Stimulated activated CD4-positive, alpha-beta T cell treated with anti-CD3 and anti-CD28 coated beads, Interleukin-4, amount 100 ng/mL, for 48 hours (primary cell): Measurements from ENCODE around the gene CD59.
"Not testable (repeated sequence)": the region's sequence is repeated elsewhere in the genome, so short reads cannot be mapped to it uniquely, and the experiment has no call there.

Source experiments
- DNase-seq, 2 donors: peaks; one replicate each; pipeline ENCODE4 v3.0.0-alpha.2; 2020; ENCODE audit warnings: low read depth in 2 of 2

The CD59 gene

DNA sequence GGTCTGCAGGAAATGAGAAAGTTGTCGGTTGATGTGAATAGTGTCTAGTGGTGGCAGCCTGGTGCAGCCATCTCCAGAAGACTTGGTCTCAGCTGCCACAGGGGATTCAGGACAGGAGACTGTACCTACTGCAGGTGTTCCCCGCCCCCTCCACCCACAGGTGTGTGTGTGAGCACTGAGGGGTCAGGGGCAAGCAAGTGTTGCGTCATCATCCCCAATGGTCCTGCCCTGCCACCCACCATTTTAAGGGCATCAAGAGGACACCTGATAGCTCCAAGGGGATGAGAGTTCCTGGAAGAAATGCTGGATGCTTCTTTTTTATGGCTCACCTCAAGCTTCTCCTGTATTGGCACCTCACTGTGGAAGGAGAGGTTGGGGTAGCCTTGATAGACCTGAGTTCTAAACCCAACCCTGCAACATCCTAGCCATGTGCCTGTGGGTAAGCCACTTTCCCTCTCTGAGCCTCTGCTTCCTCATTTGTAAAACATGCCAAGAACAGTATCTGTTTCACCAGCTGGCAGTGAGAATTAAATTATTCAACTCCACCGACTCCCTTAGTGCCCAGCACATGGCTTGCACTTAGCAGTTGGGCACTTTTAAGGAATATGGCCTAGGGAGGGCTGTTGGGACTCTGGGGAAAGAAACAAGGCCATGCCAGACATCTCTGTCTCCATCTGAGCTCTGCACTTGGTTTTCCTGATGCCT, 41.7 kb downstream of the CD59 start:
- no peak for DNase-seq

DNA sequence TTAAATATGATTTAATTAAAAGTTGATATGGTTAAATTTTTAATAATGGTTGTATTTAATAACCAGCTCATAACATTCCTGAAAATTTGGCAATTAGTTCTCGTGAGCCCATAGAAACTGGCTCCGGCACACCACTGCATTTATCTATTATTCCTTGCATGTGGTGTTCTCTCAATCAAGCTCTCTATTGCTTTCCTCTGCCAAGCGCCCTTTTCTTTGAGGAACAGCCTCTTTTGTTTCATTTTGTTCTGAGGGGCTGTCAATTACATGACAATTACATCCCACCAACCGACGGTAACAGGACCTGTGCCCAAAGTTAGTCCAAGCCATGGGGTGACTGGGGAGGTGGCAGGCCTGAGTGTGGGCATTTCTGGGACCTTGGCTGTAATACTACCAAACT, 43.7 kb downstream of the CD59 start:
- no peak for DNase-seq

DNA sequence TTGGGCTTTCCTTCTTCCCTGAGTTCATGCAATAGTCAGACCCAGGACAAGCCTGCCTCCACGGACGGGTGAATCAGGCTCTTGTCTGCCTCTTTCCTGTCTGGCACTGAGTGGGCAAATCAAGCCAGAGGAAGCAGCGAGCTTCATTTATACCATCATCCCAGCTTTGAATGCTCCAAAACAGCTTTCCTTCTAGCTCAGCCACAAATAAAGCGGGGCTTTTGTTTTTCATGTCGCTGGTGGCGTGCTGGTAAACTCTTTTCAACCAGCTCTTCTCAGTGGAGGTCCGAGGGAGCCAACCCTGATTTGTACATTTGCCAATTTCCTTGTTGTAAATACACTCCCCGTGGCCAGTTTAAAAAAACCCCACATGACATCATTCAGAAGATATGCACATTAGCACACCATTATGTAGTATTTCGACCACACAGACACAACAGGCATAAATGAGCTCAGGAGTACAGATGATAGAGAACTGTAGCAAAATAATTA, 44.2 kb downstream of the CD59 start:
- DNase-seq, result no peak

DNA sequence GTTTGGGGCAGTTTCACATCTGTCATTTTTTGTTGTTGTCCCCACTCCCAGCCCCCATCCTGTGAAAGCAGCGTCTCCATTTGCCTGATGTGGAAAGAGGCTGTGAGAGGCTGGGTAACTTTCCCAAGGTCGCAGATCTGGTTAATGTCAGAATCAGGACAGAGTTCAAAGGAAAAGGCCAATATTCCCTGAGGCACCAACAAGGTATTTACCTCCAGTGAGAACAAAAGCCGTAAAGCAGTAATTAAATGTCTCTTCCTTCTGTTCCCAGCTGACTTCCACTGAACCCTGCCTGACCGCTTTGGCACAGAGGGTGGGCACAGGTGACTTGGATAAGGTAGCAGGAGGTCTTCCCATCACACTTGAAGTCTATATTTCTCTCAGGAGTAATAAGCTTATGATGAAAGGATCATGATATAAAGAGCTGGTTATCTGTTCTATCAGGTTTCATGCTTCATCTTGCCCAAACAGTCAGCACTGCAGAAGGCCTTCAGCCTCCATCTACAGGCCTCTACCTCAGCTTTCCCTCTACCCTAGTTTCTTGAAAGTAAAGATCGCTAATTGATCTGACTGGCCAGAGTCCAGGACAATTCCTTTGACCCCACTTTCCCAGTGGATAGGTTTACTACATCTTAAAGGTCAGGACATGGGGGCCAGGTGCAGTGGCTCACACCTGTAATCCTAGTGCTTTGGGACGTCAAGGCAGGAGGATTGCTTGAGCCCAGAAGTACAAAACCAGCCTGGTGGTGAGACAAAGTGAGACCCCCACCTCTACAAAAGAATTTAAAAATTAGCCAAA, 45.0 kb downstream of the CD59 start:
- no peak for DNase-seq

DNA sequence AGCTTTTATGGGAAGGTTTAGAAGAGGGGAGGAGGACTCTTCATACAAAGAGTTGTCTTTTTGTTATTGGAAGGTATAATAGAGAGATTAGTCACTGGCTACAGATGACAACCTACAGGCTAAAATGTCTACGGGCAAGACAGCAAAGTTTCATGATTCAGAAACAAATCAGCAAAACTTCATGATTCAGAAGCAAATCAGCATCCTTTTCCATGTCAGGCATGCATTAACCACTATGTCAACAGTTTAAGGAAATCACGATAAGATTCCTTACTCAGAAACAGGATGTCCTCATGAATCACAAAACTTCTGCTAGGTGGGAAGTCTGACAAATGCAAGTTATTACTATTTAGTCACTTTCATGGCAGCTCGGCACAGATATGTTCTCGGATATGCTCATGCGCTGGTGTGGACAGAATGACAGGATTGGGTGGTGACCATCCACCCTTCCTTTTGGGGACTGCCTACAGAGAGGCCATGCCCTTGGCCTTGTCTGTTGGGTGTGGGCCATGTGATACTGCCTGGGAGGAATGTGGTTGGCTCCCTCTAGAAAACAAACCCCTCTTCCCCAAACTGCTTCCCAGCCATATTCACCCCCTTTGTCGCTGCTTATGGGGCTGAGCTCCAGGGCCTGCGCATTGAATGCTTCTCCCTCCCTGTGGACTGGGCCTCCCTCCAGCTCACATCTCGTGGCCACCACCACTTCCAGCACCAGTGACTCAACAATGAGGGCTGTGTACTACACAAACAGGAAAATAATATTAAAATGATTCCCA, 45.7 kb downstream of the CD59 start:
- DNase-seq, result no peak

- no peak for DNase-seq
Measured at GRCh38 chr11:33689501-33689900, 46.7 kb downstream of the CD59 start.

- no peak for DNase-seq
Measured at GRCh38 chr11:33689085-33689484, 47.1 kb downstream of the CD59 start.

GRCh38 chr11:33687733-33688479, 48.3 kb downstream of the CD59 start:
- no peak for DNase-seq

DNA sequence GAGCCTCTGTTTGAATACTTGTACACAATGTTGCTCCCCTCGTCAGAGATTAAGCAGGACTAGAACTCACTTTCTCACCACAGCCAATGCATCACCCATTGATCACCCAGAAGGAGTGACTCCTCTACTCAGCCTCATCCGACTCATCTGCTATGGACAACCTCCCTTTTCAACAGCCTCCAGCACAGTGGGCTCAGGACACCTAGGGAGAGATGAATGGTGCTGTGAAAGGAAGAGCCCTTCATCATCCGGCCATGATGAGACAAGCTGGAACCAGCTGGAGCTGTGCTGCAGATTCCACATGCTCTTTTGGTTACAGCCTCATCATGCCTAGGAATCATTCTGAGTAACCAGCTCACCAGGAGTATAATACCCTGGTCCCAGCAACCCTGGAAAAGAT, 51.1 kb downstream of the CD59 start:
- DNase-seq, result no peak

GRCh38 chr11:33684003-33684706, 52.1 kb downstream of the CD59 start:
- no peak for DNase-seq

GRCh38 chr11:33682446-33682845, 53.8 kb downstream of the CD59 start:
- no peak for DNase-seq

- no peak for DNase-seq
Measured at GRCh38 chr11:33682019-33682418, 54.2 kb downstream of the CD59 start.

GRCh38 chr11:33678616-33679015, 57.6 kb downstream of the CD59 start:
- DNase-seq, result not testable (repeated sequence)

DNA sequence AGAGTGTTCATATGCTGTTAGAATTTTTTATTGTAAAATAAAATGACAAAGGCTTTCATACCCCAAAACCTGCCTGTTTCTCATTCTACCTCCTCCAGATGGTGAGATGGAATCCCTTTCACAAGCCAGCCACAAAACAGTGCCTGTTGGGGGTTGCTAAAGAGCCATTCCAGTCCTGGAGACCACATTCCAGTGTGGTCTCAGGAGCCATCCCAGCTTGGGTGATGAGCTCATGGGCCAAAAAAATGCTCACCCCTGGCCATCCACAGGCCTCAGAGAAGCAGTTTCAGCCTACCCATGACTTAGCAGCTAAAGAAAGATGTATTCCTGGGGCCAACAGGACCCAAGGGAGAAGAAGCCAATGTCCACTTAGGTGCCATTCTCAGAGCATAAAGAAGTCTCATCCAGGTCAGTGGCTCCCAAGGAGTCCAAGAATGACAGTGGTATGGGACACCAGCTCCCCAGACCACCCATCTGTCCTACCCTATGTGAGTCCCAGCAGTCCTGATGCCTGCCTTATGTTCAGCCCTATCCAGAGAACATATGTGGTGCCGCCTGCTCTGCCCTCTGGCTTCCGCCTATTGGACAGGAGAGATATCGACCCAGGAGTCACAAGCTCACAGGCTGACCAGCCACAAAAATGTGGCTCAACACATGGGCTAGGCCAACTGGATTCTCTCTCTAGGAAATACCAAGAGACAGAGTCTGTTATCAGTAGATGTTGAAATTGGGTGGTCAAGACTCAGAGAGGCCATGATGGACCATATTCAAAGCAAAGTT, 62.0 kb downstream of the CD59 start:
- DNase-seq, result no peak

DNA sequence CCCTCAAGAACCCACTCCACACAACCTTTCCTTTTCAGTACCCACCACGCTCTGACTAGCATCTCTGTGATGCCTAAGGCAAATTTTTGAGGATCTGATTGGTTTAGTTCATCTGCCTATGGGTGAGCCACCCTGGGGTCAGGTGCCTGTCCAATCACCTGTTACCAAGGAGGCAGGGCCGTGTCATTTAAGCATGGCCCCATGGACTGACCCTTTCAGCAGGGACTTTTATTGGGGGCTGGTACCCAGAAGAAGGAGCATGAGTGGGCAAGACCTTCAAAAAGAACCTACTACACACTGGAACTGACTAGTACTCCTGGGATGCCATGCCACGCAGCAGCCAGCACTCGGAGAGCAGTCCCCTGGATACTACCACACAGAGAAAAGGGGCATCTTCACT, 64.0 kb downstream of the CD59 start:
- DNase-seq, result no peak

GRCh38 chr11:33670250-33671011, 65.8 kb downstream of the CD59 start:
- DNase-seq, result no peak

- DNase-seq, result no peak
Measured at GRCh38 chr11:33669598-33670249, 66.5 kb downstream of the CD59 start.

- DNase-seq, result no peak
Measured at GRCh38 chr11:33668951-33669596, 67.1 kb downstream of the CD59 start.

DNA sequence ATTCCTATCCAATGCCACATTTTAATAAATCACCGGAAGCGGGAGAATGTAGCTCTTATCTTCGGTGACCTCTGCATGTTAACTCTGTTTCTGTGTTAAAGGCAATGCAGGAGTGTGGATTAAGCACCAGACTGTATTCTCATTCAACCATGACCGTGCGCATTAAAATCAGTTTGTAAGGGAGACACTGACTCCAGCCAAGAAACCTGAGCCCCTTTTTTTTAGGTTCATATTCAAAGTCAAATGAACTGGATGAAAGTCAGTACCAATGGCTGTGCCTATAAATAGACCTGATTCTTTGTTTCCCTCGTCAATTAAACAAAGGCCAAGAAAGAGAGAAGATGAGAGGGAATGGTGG, 67.8 kb downstream of the CD59 start:
- DNase-seq, result no peak
